Ammon's horn (tissue), 1 donor: Measurements from ENCODE around the gene RTF1.
A peak's percentile ranks its signal among the peaks of the same experiment; 100 is the strongest.
"Not testable (repeated sequence)": the region's sequence is repeated elsewhere in the genome, so short reads cannot be mapped to it uniquely, and the experiment has no call there.

ENCODE experiments used
- DNase-seq: peaks from one replicate; pipeline ENCODE4 v3.0.0-alpha.2; 2016; ENCODE audit warnings: low spot score

Gene RTF1

DNA sequence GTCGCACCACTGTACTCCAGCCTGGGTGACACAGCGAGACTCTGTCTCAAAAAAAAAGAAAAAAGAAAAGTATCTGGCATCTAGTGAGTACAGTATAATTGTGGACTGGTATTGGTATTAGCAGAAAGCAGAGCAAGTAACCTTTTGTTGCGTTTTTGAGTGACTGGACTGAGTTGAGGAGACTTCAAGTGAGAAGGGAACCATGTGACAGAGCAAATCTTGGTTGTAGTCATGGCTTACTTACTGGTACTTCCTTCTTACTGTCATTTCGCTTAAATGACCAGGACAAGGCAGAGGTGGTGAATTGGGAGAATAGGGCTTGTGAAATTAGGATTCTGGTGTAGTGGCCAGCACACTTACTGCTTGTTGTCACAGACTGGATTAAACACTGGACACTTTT, 20.6 kb downstream of the RTF1 start:
- no peak for DNase-seq

DNA sequence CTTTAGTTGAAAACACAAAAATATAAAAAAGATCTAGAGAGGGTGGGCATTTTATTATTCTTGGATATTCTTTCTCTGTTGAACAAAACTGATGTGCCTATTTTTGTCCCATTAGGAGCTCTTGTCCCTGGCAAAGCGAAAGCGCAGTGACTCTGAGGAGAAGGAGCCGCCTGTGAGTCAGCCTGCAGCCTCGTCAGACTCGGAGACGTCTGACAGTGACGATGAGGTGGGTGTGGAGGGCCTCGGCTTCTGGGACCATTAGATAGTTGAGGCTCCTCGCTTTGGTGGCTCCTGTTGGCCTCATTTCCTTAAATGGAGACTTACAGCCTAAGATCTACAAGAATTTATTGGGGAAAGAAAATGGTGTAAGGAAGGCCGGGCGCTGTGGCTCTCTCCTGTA, 21.3 kb downstream of the RTF1 start:
- peak; percentile 23 for DNase-seq

DNA sequence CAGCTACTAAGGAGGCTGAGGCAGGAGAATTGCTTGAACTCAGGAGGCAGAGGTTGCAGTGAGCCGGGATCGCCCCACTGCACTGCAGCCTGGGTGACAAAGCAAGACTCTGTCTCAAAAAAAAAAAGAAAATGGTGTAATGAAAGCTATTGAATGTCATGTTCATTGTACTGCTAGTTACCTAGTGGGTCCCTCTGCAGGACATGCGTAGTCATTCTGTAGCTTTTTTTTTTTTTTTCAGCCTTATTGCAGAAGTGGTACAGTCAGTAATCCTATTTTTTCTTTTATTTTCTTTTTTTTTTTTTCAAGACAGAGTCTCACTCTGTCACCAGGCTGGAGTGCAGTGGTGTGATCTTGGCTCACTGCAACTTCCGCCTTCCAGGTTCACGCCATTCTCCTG, 21.9 kb downstream of the RTF1 start:
- DNase-seq: not testable (repeated sequence)

DNA sequence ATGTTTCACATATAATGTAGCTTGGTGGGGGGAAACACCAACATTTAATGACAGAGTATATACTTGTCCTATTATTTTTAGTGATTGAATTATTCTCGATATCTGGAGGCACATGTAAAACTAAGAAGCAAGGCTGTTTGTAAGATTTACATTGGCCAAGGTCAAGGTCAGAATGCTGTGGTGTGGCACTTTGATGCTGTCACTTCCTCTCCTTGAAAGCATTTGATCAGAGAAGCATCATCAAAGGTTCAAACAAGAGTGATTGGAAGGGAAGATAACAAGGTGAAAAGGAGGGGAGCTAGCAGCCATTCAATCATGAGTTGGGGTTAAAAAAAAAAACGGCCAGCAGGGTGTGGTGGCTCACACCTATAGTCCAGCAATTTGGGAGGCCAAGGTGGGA, 26.4 kb downstream of the RTF1 start:
- no peak for DNase-seq

DNA sequence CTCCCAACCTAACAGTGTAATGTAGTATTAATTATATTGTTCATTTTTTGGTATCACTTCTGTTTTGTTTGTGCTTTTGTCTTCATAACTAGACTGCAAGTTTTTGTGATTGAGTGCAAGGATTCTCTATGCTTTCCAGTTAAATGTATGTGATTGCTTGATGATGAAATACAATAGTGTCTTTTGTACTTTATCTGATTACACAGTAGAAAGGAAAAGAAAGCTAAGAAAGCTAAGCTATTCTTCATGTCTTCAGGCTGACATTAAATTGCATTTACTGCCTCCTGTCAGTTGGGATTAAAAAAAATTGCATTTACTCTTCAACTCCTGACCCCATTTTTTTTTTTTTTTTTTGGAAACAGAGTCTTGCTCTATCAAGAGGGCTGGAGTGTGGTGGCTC, 28.5 kb downstream of the RTF1 start:
- DNase-seq: no peak

DNA sequence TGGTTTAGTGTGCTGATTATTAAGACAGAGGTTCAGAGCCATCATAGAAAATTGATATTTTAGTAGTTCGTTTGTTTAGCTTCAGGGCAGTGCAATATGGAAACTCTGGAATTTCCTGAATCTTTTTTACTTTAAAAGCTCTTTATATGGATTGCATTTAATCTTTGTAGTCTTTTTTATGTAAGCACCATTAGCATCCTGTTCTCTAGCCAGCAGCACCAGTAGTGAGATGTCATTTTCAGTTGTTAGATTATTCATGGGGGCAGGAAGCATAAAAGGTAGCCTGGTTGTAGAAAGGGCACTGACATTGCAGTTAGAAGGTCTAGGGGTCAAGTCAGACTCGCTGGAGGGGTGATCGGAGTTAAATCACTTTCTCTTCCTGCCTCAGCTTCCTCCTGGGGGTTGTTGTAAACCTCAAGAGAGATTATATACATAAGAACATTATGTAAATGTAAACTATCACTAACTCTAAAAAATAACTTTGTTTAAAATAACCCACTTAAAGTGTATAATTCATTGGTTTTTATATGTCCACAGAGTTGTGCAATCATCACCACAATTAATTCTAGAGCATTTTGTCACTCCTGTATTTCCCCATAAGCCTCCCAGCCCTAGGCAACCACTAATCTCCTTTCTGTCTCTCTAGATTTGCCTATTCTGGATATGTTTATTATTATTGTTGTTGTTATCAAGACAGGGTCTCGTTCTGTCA, 45.3 kb downstream of the RTF1 start:
- no peak for DNase-seq

DNA sequence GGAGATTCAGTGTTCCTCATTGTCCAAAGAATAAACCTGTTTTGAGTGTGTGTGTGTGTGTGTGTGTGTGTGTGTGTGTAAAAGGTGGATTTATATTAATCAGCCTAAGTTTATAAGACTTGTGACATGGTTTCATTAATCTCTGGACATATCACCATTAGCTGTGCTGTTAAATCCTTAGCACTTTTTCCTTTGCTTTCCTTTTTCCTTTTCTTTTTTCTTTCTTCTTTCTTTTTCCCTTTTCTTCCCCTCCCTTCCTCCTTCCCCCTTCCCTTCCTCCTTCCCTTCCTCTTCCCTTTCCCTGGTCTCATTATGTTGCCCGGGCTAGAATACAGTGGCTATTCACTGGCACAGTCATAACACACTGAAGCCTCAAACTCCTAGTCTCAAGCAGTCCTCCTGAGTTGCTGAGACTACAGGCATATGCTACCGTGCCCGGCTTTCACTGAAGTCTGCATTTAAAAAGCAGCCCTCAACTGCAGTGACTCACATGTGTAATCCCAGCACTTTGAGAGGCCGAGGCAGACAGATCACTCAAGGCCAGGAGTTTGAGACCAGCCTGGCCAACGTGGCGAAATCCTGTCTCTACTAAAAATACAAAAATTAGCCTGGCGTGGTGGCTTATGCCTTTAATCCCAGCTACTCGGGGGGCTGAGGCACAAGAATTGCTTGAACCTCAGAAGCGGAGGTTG, 48.1 kb downstream of the RTF1 start:
- DNase-seq: no peak

DNA sequence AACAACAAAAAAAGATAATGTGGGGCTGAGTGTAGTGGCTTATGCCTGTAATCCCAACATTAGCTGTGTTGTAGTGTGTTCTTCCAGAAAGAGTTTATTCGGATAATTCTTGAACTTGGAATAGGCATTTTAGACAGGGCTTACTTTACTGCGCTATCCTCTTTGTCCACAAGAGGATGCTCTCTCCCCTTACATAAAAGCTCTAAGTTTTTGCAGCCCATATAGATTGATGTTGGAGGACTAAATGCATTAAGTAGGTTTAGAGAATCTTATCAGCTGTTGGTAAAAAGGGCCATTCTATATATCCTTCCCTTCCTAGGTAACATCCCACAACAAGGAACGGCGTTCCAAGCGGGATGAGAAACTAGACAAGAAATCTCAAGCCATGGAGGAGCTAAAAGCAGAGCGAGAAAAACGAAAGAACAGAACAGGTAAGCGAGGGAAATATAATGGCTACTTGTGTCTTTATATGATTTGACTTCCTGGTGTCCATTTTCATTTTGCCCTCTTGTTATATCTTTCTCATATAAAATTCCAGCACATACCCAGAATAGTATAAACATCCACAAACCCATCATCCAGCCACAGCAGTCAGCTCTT, 49.0 kb downstream of the RTF1 start:
- peak; percentile 48 for DNase-seq

DNA sequence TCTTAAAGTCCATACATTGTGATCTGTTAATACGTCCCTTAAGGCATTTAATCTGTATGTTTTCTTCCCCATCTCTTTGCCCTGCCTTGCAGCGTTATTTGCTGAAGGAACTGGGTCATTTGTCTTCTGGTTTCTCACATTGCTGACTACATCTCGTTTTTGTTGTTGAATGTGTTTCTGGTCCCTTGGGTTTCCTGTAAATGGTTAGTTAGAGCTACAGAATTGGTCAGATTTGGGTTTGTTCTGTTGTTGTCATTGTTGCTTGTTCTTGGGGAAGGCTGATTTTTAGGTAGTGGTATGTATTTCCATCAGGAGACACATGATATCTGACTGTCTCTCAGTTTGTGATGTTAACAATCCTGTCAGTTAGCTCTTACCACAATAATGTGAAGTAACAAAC, 49.8 kb downstream of the RTF1 start:
- DNase-seq: no peak

DNA sequence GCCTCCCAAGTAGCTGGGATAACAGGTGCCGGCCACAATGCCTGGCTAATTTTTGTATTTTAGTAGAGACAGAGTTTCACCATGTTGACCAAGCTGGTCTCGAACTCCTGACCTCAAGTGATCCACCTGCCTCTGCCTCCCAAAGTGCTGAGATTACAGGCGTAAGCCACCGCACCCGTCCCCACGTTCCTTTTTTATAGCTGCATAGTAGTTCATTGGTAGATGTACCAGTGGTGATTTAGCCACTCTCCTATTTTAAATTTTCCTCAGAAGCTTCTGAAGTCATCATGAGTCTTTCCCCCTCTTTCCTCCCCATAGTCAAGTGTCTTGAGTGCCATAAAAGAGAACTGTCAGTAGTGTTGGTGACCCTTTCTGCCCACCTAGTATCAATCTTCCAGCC, 52.7 kb downstream of the RTF1 start:
- DNase-seq: not testable (repeated sequence)

DNA sequence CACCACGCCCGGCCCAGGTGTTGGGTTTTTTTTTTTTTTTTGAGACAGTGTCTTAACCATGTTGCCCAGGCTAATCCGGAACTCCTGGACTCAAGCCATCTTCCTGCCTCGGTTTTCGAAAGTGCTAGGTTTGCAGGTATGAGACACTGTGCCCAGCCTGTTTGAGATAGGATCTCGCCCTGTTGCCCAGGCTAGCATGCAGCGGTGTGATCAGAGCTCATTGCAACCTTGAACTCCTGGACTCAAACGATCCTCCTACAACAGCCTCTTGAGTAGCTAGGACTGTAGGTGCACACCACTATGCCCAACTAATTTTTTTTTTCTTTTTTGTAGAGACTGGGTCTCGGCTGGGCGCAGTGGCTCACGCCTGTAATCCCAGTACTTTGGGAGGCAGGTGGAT, 56.5 kb downstream of the RTF1 start:
- no peak for DNase-seq

DNA sequence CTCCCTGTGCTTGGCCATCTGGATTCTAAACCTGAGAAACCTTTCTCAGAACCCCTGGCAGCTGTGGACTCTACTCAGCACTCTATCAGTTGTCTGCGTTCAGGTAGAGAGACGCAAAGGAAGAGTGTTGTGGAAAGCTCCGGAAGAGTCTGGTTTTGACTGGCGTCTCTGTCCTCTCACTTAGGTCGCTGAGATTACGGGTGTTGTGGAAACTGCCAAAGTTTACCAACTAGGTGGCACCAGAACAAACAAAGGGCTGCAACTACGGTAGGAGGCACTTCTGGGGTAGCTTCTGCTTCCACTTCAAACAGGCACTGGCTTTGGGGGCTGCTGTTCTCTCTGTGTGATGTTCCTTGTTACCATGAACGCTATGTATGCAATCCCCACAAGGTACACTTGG, 57.5 kb downstream of the RTF1 start:
- DNase-seq: no peak

DNA sequence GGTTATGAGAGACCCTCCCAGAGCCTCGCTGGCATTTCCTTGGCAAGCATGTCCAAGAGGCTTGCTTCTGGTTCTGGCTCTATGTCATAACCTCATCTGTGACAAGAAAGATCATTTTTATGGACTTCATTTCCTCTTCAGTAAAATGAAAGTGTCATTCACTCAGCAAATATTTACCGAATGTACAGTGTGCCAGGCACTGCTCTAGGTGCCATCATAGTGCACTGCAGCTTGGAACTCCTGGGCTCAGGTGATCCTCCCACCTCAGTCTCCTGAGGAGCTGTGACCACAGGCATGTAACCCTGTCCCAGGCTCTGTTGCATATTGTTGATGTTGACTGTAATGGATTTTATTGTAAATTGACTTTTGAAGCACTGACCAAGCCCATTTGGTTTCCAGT, 58.0 kb downstream of the RTF1 start:
- DNase-seq: no peak

DNA sequence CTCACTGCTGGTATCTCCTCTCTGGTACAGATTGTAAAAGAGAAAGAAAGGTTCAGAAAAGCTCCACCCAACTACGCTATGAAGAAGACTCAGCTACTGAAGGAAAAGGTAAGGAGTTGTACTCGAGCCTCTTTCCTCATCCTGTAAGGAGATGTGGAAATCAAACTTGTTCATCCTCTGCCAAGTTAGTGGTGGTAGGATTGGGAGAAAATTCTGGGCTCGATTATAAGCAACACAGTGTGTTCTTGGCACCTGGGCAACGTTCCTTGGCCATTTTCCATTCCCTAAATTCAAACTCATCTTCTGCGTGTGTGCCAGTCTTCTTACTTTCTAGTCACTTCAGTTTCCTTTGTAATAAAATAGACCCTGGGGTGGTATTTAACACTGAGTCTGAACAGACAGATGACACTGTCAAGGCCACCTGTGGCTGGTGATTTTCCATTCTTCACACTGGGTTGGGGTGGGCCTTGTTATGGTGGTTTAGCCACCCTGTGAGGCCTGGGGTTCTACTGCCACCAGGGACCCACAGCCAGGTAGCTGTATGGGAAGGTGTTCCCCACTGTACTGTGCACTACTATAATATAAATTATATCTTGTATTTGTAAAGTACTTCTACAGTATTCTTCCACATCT, 59.6 kb downstream of the RTF1 start:
- DNase-seq: no peak

DNA sequence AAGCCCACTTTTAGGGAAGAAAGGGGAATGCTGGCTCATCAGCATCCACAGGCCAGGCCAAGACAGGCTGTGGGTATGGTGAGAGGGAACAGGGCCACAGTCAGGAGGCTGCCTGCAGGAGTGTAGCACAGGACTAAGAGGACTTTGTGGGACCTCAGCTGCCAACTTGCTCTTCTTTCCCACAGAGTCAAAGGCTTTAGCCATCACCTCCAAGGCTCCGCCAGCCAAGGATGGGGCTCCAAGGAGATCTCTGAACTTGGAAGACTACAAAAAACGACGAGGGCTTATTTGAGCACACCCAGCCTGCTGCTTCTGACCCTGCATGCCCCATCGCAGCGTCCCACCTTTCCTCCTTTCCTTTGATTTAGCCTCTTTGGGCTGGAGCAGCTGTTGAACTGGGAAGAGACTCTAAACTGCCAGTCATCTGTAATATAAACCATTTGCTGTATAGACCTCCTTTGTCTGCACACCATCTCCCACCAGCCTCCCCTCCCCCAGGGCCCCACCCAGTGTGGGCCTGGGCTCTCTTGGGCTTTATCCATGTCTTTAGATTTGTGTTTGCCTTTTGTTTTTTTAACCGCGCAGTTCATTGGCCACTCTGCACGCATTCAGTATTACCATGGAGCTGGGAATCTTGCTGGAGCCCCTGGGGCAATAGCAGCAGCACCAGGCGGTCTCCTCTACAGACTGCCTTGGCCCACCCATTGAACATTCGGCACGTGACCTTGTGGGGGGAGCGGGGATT, 63.7 kb downstream of the RTF1 start:
- DNase-seq: no peak

DNA sequence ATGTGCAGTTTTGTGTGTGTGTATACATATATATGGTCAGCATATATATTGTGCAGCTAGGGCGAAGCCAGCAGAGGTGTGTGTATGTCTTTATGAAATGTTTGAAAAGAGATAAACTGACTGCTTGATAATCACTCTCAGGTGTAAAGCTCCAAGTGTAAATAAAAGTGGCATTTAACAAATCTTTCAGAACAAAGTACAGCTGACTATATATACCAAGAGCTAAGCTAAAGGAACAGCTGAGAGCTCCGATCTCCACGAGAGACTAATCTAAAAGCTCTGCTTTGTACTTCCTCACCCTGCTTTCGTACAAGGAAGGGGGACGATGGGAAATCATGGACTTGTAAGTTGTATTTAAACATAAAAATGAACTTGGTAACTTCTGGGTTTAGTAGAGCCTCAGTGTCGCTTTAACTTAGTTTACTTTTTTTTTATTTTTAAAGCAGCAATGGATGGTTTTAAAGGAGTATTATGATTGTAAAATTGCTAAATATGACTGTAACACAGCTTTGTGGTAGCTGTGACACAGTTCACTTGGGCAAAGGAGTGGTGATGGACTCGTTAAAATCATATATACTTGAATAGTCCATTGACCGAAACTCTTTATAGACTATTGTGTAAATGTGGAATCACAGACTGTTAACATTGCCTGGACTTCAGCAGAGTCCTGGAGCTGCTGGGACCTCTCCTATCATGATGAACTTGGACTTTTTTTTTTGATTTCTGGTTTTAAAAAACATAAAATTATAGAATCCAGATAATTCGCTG, 65.4 kb downstream of the RTF1 start:
- no peak for DNase-seq

DNA sequence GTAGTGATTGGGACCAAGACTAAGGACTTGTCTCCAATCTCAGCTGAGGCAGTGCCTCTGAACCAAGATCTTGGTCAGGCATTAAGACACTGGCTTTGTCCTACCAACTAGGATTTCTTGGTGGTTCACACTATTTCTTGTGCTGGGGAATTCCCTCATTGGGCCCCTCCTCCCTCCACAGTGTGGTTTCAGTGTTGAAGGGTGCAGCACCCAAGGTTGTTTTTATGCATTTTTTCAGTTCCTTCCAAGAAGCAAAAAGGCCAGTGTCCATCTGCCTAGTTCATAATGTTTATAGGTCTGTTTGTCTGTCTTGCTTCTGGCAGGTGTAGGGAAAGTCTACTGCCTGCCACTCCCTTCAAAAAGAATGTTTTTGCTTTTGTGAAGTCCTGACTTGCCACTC, 66.2 kb downstream of the RTF1 start:
- DNase-seq: no peak

DNA sequence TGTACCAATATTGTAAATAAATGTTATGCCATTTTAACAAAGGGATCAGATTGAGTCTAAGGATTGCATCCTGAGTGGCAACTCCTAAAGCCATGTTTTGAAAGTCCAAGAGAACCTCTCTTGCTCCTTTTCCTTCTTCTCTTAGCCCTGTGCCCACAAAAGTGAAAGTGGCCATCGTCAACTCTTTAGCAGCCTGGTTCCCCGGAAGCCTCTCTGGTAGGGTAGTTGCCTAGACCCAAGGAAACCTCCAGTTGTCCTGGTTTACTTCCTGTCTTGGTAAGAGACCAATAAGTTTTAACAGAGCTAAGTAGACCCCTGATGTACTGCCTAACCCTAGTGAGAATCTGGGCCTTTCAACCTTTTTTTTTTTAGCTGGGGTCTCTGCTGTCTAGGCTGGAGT, 66.6 kb downstream of the RTF1 start:
- DNase-seq: no peak

DNA sequence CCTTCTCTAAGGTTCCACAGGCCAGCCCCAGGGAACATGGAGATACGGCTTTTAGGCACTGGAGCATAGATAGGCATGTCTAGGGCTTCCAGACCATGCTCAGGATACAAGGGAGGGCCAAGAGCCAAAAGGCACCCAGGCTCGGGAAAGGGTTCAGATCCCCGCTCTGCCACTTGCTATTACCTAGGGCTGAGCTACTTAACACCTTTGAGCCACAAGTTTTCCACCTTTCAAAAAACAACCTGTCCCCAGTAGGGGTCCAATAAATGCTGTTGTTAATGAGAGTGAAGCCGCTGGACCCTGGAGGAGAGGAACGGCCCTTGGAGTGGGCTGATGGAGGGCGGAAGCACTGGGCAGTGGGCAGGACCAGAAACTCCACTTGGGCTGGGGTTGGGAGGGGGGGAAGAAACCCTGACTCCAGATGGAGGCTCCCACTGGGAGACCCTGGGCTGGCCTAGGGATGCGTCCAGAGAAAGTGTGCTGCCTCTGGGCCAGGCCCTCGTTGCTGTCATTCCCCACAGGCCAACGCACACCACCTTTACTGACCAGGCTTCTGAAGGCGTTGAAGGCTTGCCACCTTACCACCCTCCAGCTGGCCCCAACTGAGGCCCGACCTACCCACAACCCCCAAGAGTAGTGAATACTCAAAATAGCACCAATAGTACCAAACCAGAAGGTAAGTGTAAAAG, 68.2 kb downstream of the RTF1 start:
- DNase-seq: no peak

DNA sequence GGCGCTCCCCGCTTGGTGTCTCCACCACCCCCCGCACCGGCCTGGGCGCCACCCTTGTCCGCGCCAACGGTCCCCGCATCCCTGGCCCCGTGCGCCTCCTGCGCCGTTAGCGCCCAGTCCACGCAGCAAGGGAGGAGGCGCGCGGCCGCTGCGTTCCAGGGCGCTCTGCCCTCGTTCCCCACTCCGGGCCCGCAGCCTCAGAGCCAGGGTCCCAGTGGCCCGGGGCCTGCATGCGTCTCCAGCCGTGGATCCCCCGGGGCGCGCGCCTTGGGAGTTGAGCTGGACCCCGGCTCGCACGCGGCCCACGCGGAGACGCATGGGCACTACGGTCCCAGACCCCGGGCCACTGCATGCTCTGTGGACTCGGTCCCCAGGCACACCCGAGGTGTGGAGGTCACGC, 69.4 kb downstream of the RTF1 start:
- no peak for DNase-seq

DNA sequence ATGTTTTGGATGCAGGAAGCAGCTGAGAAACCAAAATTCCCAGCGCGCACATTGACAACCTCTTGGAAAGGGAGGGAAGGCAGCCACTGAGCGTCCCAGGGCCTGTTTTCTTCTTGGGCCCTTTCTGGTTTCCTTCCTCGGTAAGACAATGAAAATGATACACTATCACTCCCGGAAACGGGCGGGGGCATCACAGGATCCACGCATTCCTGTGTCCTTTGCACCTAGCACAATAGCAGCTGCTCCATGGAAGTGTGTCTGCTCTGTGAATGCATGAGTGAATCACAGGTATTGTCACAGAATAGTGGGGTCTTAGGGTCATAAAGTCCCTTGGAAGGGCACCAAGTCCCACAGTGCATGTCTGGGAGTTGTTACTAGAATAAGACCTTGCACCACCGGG, 70.5 kb downstream of the RTF1 start:
- DNase-seq: no peak
